GM19463 (cell line): ENCODE data around the gene CAMTA1.

Experiments
- ATAC-seq: cut with Tn5 transposase; IDR thresholded peaks from one replicate; pipeline ENCODE4 v1.9.1; 2021; ENCODE audit warnings: mild to moderate bottlenecking, moderate library complexity; ENCODE audit not compliant: unreplicated experiment

CAMTA1 gene

DNA sequence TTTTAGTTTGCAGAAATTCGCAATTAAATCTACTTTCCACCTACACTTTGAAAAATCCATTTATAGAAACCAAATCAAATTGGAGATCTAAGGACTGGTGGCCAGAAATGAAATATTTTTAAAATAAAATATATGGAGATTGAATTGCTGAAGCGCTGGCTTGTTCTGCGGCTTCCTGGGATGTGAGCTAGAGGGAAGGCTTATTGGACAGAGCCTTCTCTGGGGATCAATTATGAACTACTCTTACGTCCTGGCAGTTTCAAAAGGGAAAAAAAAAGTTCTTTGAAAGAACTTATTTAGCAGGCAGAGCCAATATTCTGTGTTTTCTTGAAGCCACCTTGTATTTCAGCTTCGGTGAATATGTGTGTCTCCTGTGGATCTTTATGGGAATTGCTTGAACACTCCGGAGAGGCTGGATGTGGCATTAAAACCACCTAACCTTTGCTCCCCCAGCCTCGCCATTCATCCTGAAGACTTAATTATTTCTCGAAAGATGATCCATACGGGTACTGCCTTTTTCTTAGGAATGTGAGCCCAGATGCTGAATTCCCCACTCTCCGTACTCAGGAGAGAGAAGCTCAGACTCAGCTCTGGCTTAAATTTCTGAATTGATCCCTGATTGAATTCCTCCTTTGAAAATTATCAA lies 506.9 kb downstream of the CAMTA1 start:
- no peak for ATAC-seq

DNA sequence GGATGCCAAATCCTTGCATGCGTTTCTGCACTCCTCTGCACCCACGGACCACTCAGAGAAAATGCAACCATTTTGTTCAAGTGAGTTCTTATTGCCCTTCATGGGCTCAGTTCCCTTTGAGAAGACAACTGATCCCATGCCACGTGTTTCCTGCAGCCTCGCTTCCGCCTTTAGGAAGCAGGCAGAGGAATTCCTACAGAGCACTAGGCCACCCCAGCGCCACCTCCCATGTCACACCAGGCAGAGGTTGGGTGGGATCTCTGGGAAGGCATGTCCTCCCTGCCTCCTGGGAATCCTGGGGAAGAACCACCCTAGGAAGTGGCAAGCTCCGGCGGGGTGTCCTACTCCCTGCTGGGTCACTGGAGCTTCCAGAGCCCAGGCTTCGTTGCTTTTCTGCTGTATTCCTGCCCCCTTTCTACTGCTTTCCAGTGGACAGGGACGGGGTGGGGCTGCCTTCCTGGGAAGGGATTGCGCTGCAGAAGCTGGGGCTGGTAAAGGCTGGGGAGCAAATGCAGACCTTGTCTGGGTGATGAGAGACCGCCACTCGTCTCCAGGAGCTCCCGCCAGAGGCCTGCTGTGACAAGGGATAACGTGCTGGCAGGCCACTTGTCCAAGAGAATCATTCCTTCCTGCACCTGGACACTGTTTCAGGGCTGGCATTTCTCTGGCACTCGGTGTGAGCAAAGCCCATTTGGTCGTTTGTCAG lies 507.6 kb downstream of the CAMTA1 start:
- no peak for ATAC-seq

GRCh38 chr1:7293702-7294629 lies 508.7 kb downstream of the CAMTA1 start:
- ATAC-seq: no peak

- ATAC-seq: no peak
Observed at GRCh38 chr1:7294636-7295035, 509.4 kb downstream of the CAMTA1 start.

- ATAC-seq: no peak
Observed at GRCh38 chr1:7295946-7296345, 510.7 kb downstream of the CAMTA1 start.

- no peak for ATAC-seq
Observed at GRCh38 chr1:7296968-7297367, 511.7 kb downstream of the CAMTA1 start.

DNA sequence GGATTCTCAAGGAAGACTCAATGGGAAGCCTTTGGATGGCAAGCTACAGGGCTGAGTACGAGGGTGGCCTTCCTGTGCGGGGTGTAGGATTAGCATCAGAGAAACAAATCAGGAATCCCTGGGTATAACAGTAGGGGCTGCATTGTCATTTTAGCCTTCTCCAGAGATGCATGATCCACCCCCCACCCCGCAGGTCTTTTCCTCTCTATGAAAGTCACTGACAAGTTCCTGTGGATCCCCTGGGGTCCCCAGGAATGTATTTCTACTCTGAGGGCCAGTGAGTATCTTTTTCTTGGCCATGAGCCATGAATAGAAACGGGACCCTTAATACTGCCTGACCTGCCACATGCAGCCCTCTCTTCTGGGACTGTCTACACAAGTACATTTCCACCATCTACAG lies 512.9 kb downstream of the CAMTA1 start:
- ATAC-seq: no peak

DNA sequence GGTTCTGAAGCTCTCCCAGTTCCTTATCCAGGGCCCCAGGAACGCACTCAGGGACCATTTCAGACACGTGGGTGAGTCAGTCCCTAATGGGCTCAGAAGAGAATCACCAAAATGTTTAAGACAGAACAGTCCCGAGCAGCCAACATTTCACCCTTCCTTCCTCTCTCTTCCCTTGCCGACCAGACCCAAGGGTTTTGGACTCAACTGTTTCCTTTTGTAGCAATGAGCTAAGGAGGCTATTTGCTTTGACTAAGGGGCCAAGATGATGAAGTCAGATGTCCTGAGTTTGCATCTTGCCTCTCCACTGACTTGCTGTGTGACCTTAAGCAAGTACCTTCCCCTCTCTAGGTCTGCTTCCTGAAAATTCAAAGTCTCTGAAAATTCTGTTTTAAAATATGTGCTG lies 513.5 kb downstream of the CAMTA1 start:
- ATAC-seq: no peak

DNA sequence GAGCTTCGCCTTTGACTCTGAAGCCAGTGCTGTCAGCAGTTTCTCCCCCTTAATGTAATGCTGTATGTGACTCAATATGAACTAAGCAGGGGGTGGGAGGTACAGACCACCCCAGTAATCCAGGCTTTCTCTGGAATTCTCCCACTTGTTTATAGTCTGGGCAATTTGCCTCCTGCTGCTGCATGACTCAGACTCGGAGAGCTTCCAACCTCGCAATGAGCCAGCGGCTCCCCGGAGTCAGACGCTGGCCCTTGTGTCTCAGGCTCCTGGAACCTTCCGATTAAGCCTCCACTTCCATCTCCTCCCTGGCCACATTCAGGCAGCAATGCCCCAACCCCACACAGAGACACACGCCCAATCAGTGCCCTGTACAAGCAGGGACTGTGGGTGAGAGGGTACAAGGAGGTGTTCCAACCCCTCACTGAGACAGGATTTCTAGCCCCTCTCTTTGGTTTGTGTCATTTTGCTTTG lies 514.1 kb downstream of the CAMTA1 start:
- ATAC-seq: no peak

DNA sequence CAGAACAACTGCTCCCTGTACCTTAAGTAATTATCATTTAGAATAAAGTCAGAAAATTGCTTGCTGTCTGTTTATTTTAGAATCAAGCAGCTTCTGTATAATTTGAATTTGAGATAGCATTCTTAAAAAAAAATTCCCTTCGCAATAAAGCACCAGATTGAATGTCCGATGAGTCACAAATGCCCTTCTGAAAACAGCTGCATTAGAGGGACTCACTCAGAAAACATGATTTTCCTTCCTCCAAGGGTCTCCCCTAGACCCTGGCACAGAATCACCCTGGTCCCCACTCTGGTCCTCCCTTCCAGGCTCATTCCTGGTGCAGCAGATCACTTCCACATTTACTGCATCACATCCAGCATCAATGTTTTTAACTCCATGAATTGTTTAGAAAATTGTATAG lies 514.7 kb downstream of the CAMTA1 start:
- ATAC-seq: no peak

- ATAC-seq: no peak
Observed at GRCh38 chr1:7300893-7301663, 515.8 kb downstream of the CAMTA1 start.

- ATAC-seq: no peak
Observed at GRCh38 chr1:7301664-7301981, 516.4 kb downstream of the CAMTA1 start.

- ATAC-seq: no peak
Observed at GRCh38 chr1:7302126-7302525, 516.9 kb downstream of the CAMTA1 start.

DNA sequence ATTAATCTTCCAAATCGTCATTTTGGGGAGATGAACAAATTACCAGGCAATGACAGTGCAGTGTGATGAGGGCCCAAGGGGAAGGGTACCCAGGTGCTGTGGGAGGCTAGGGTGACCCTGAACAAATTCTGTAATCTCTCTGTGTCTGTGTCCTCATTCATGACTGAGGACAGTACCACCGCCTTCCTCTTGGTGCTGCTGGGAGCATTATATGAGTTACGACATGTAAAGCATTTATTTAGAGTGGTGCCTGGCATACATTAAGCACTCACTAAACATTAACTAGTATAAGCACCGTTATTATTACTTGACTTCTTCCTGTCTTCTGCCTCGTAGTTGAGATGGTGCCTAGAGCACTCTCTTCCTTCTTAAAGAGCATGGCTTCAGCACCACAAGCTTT lies 517.6 kb downstream of the CAMTA1 start:
- ATAC-seq: no peak

DNA sequence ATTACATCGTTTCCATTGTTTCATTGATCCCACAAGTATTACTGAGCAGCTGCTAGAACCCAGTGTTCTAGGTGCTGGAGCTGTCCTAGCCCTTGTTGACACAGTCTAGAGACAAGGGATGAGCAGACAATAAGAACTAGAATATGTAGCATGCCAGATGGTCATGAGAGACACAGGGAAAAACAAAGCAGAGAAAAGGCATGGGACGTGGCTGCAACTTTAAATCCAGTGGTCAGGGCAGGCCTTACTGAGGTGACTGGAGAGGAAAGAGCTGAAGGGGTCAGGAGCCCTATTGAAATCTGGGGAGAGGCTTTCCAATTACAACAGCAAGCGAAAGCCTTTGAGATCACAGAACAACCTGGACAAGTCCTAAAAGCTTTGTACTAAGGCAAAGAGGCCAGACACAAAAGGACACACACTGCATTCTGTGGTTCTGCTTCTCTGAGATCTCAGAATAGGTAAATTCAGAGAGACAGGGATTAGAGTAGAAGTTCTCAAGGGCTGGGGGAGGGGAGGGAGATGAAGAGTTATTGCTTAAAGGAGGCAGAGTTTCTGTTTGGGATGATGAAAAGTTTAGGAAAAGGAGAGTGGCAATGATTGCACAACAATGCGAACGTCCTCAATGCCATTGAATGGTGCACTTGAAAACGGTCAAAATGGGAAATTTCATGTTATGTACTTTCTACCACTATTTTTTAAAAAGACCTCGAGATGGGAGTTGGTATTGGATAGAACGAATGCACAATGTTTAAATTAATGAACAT lies 518.5 kb downstream of the CAMTA1 start:
- no peak for ATAC-seq

- no peak for ATAC-seq
Observed at GRCh38 chr1:7313081-7313546, 527.9 kb downstream of the CAMTA1 start.

DNA sequence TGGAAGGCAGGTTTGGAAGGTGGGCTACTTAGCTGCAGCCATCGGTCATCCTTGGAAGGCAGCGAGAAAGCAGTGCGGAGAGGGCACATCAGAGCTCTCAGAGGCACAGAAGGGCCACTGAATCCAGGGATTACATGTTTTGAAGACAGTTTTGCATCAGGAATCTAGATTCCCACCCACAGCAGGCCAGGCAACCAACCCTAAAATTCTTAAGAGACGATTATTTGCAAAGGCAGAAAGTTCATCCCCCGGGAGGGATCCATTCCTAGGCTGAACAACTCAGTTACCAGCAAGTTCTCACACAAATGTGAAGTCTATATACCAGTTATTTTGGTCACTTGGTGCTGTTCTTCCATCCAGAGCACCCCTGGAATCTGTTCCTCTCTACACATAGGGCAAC lies 528.6 kb downstream of the CAMTA1 start:
- no peak for ATAC-seq

DNA sequence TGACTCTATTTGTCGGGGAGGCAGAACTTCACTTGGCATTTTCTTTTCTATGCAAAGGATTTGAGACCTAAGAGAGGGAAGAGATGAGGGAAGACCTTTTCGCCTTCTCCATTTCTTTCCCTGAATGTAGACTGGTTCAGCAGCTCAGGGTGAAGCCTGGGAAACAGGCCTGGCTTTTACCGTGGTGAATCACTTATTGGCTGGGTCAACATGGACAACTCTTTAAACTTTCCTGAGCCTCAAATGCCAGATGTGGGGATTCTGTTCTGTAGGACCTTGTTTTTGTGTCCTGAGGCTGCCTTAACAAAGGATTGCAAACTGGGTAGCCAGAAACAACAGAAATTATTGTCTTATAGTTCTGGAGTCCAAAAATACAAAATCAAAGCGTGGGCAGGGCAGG lies 530.1 kb downstream of the CAMTA1 start:
- ATAC-seq: no peak

- no peak for ATAC-seq
Observed at GRCh38 chr1:7315946-7316345, 530.7 kb downstream of the CAMTA1 start.

GRCh38 chr1:7317888-7318287 lies 532.6 kb downstream of the CAMTA1 start:
- no peak for ATAC-seq
